IMR-90 (cell line): Measurements from ENCODE around the gene LDLRAD4. TPM values are rescaled to one million over a fixed set of nuclear protein-coding genes. Genes with fewer than 3 reads are reported as not detected.
A peak's percentile ranks its signal among the peaks of the same experiment; 100 is the strongest.

Source experiments
- ATAC-seq: fragments of 200-7000 bp; cut with Tn5 transposase; 2 replicates; pipeline ENCODE4 v1.9.1; 2020; ENCODE audit warnings: low read depth, mild to moderate bottlenecking, moderate library complexity
- BruUV-seq: library from RNA; stranded (reverse); fragments of 400-500 nt; replicated peaks from 2 replicates; lab custom pipeline; 2021; lab: Mats Ljungman, UMichigan
- CTCF ChIA-PET: fragments of 300-600 bp; formaldehyde crosslinking; extraction: SDS; loops from one replicate; lab custom pipeline; 2021; ENCODE audit warnings: antibody characterized with exemption; lab: Yijun Ruan, JAX
- POLR2A ChIA-PET: fragments of 300-600 bp; sonication (Branson Sonifier 250); formaldehyde crosslinking; loops from one replicate; lab custom pipeline; 2022; ENCODE audit warnings: antibody characterized with exemption; ENCODE audit not compliant: unreplicated experiment; lab: Charles Lee
- DNase-seq: peaks from one replicate; pipeline ENCODE4 v3.0.0; 2013
- H2AFZ ChIP-seq: replicated peaks from 2 replicates; pipeline ENCODE3; 2013; ENCODE audit warnings: low read length, mild to moderate bottlenecking; ENCODE audit not compliant: poor library complexity
- H2AK5ac ChIP-seq: 2 replicates; pipeline ENCODE4 v1.6.1; 2013; ENCODE audit warnings: low read depth, low read length, inconsistent platforms
- H2AK9ac ChIP-seq: replicated peaks from 2 replicates; pipeline ENCODE3; 2013; ENCODE audit warnings: mild to moderate bottlenecking, low read depth, low read length, moderate library complexity; ENCODE audit not compliant: poor library complexity
- H2BK120ac ChIP-seq: 2 replicates; pipeline ENCODE4 v1.6.1; 2013; ENCODE audit warnings: low read depth, low read length, inconsistent platforms
- H2BK15ac ChIP-seq: 3 replicates; pipeline ENCODE4 v1.6.1; 2013; ENCODE audit warnings: low read depth, low read length, inconsistent platforms
- H2BK20ac ChIP-seq: 2 replicates; pipeline ENCODE4 v1.6.1; 2013; ENCODE audit warnings: low read depth, mild to moderate bottlenecking, inconsistent platforms, low read length, moderate library complexity
- H2BK5ac ChIP-seq: 2 replicates; pipeline ENCODE4 v1.6.1; 2013; ENCODE audit warnings: mild to moderate bottlenecking, low read depth, low read length, inconsistent platforms; ENCODE audit not compliant: poor library complexity, severe bottlenecking
- H3K14ac ChIP-seq: replicated peaks from 2 replicates; pipeline ENCODE4 v1.6.1; 2013; ENCODE audit warnings: low read depth, low read length, inconsistent platforms
- H3K18ac ChIP-seq: 2 replicates; pipeline ENCODE4 v1.6.1; 2013; ENCODE audit warnings: low read depth, low read length, control low read depth
- H3K23ac ChIP-seq: 2 replicates; pipeline ENCODE4 v1.6.1; 2013; ENCODE audit warnings: low read depth, low read length, inconsistent platforms
- H3K27ac ChIP-seq: 2 replicates; pipeline ENCODE4 v1.5.1; 2013; ENCODE audit warnings: mild to moderate bottlenecking, control low read depth, low read length; ENCODE audit not compliant: insufficient read depth
- H3K27me3 ChIP-seq: 2 replicates; pipeline ENCODE4 v1.6.1; 2013; ENCODE audit warnings: low read length; ENCODE audit not compliant: control insufficient read depth, insufficient read depth
- H3K36me3 ChIP-seq: 2 replicates; pipeline ENCODE4 v1.6.1; 2013; ENCODE audit warnings: low read length, mixed read lengths; ENCODE audit not compliant: control insufficient read depth, insufficient read depth
- H3K4ac ChIP-seq: 2 replicates; pipeline ENCODE4 v1.6.1; 2013; ENCODE audit warnings: low read depth, low read length, inconsistent platforms
- H3K4me1 ChIP-seq: 2 replicates; pipeline ENCODE4 v1.6.1; 2013; ENCODE audit warnings: low read length, mixed read lengths; ENCODE audit not compliant: control insufficient read depth, insufficient read depth
- H3K4me2 ChIP-seq: 2 replicates; pipeline ENCODE4 v1.6.1; 2013; ENCODE audit warnings: low read depth, mild to moderate bottlenecking, control low read depth, low read length, moderate library complexity
- H3K4me3 ChIP-seq: 2 replicates; pipeline ENCODE4 v1.5.1; 2013; ENCODE audit warnings: low read depth, mild to moderate bottlenecking, control low read depth, low read length, moderate library complexity; ENCODE audit not compliant: insufficient read depth
- H3K56ac ChIP-seq: 2 replicates; pipeline ENCODE4 v1.6.1; 2013; ENCODE audit warnings: low read length, inconsistent platforms; ENCODE audit not compliant: insufficient read depth; ENCODE audit errors: extremely low read depth
- H3K79me1 ChIP-seq, 2 experiments: 2 replicates each; pipeline ENCODE4 v1.6.1; 2013; ENCODE audit warnings: low read length in 2 of 2, inconsistent platforms in 1 of 2, low read depth in 1 of 2
- H3K9ac ChIP-seq: 2 replicates; pipeline ENCODE4 v1.6.1; 2013; ENCODE audit warnings: low read depth, low read length, control low read depth
- H3K9me1 ChIP-seq: 2 replicates; pipeline ENCODE4 v1.6.1; 2013; ENCODE audit warnings: low read length, inconsistent platforms; ENCODE audit not compliant: insufficient read depth
- H3K9me3 ChIP-seq: 2 replicates; pipeline ENCODE4 v1.6.1; 2013; ENCODE audit warnings: low read length; ENCODE audit not compliant: control insufficient read depth, insufficient read depth
- H4K20me1 ChIP-seq: 2 replicates; pipeline ENCODE4 v1.6.1; 2013; ENCODE audit warnings: low read length, inconsistent platforms; ENCODE audit not compliant: insufficient read depth
- H4K5ac ChIP-seq: 2 replicates; pipeline ENCODE4 v1.6.1; 2013; ENCODE audit warnings: mild to moderate bottlenecking, low read depth, low read length, control low read depth
- H4K8ac ChIP-seq, 2 experiments: 2 replicates each; pipeline ENCODE4 v1.6.1; 2013; ENCODE audit warnings: low read depth in 2 of 2, low read length in 2 of 2, control low read depth in 1 of 2, inconsistent platforms in 1 of 2
- H4K91ac ChIP-seq: 2 replicates; pipeline ENCODE4 v1.6.1; 2013; ENCODE audit warnings: low read depth, low read length, inconsistent platforms; ENCODE audit not compliant: insufficient read depth
- CHD1 ChIP-seq: IDR thresholded peaks from 2 replicates; pipeline ENCODE4 v1.6.1; 2012; ENCODE audit warnings: low read depth, low read length, improper control_type of control experiment
- MAFK ChIP-seq: IDR thresholded peaks from 2 replicates; pipeline ENCODE4 v1.6.1; 2012; ENCODE audit warnings: low read depth, low read length, improper control_type of control experiment
- MAZ ChIP-seq: IDR thresholded peaks from 2 replicates; pipeline ENCODE4 v1.6.1; 2012; ENCODE audit warnings: low read depth, mild to moderate bottlenecking, low read length, improper control_type of control experiment, moderate library complexity, borderline replicate concordance
- MXI1 ChIP-seq: IDR thresholded peaks from 2 replicates; pipeline ENCODE4 v1.6.1; 2012; ENCODE audit warnings: low read depth, mild to moderate bottlenecking, low read length, moderate library complexity, borderline replicate concordance
- NFE2L2 ChIP-seq: fragments of 150-350 bp; IDR thresholded peaks from 2 replicates; pipeline ENCODE4 v1.6.1; 2016; ENCODE audit warnings: low read depth, mild to moderate bottlenecking, low read length
- RAD21 ChIP-seq: IDR thresholded peaks from 2 replicates; pipeline ENCODE4 v1.6.1; 2012; ENCODE audit warnings: low read length, improper control_type of control experiment
- RFX5 ChIP-seq: IDR thresholded peaks from 2 replicates; pipeline ENCODE4 v1.8.0; 2012; ENCODE audit warnings: low read depth, mild to moderate bottlenecking, low read length, moderate library complexity
- SMC3 ChIP-seq: fragments of 150-350 bp; IDR thresholded peaks from 2 replicates; pipeline ENCODE4 v1.6.1; 2016; ENCODE audit warnings: low read depth, mild to moderate bottlenecking, antibody characterized with exemption, low read length, moderate library complexity
- WGBS, 2 experiments: methylation state at CpG; one replicate each; pipeline versions ENCODE4 v1.1.5 to v1.1.7; 2013; ENCODE audit warnings: missing lambda C conversion rate in 2 of 2; ENCODE audit not compliant: insufficient read length in 1 of 2; ENCODE audit errors: extremely low coverage in 2 of 2; 5-methylcytosine and 5-hydroxymethylcytosine counted together
- dilution Hi-C: fragments of 300-500 bp; cut with HindIII; formaldehyde crosslinking; loops from one replicate; pipeline ENCODE4 v1.14.3; 2018; ENCODE audit warnings: low sequenced_read_pairs; ENCODE audit not compliant: unreplicated experiment
- in situ Hi-C: fragments of 300-500 bp; cut with MboI; formaldehyde crosslinking; loops from 3 replicates; pipeline ENCODE4 v1.14.3; 2019; ENCODE audit warnings: low sequenced_read_pairs, inconsistent platforms, mixed read lengths
- intact Hi-C: fragments of 100-400 bp; cut with micrococcal nuclease; formaldehyde crosslinking; loops from 2 replicates; pipeline ENCODE4 v1.10.0; 2022
- polyA plus RNA-seq, 3 experiments: library from polyadenylated mRNA; depleted of rRNA; stranded (reverse); fragments of >200 nt; gene quantifications; 2 replicates each; pipeline ENCODE4 v1.2.3, GENCODE V29; 2012; ENCODE audit warnings: low replicate concordance in 1 of 3
- total RNA-seq: library from RNA; depleted of rRNA; stranded (reverse); fragments of >200 nt; gene quantifications from 2 replicates; pipeline ENCODE4 v1.2.3, GENCODE V29; 2012
- TF ChIP-seq, protein P1 (sequence below): fragments of 150-350 bp; IDR thresholded peaks from 2 replicates; pipeline ENCODE4 v1.6.1; 2017; ENCODE audit warnings: mild to moderate bottlenecking, antibody characterized with exemption, low read length, low read depth
- TF ChIP-seq, protein P2 (sequence below): fragments of 150-350 bp; IDR thresholded peaks from 2 replicates; pipeline ENCODE4 v1.6.1; 2016; ENCODE audit warnings: low read depth, mild to moderate bottlenecking, low read length, moderate library complexity, borderline replicate concordance
- TF ChIP-seq, protein P3 (sequence below): conservative IDR thresholded peaks from 2 replicates; pipeline ENCODE4 v1.5.1; 2012; ENCODE audit warnings: mild to moderate bottlenecking, low read depth, low read length, improper control_type of control experiment

LDLRAD4 gene
- total and polyA plus RNA-seq, 2 of the 4 experiments (the other 2 are of a cell fraction) = not detected

GRCh38 chr18:13530033-13530878, 311.7 kb downstream of the LDLRAD4 start (continued):
- TF ChIP-seq NFE2L2 = no peak

- Histone ChIP-seq H3K36me3 (no peaks in the 10 kb centered on the region), H3K4me2 (no peak overlapping the region), H3K56ac (no peak overlapping the region), H3K9me3 (no peaks in the 10 kb centered on the region), H2BK20ac (no peak overlapping the region), H3K14ac (no peak overlapping the region), H3K18ac (no peak overlapping the region), H2AK9ac (no peak overlapping the region), H2AK5ac (no peak overlapping the region), H3K9me1 (no peaks in the 10 kb centered on the region), H3K9ac (no peak overlapping the region), H2BK5ac (no peak overlapping the region), H3K4me3 (no peak overlapping the region), H3K4me1 (no peaks in the 10 kb centered on the region), H4K20me1 (no peaks in the 10 kb centered on the region), H4K91ac (no peak overlapping the region), H3K23ac (no peak overlapping the region), H2AFZ (no peak overlapping the region), H3K4ac (no peak overlapping the region), H3K27me3 (peaks cover 5% of the 10 kb centered on the region; the same call in 1 of the 2 replicates), H2BK15ac (no peak overlapping the region), H4K5ac (no peak overlapping the region), H3K79me1 (no peaks in the 10 kb centered on the region), H2BK120ac (no peak overlapping the region), H4K8ac (no peak overlapping the region), H3K27ac (no peak overlapping the region)
- in situ Hi-C loops = no loop called here
- CTCF ChIA-PET = interaction anchor here (0.8 kb wide), 1 partner anchor 315 kb away, joined by 3 read pairs; no protein-coding TSS in a partner anchor
- dilution Hi-C loops = no loop called here
- DNase-seq (peak; percentile 8), ATAC-seq (peak; percentile 86)
- POLR2A ChIA-PET = no interaction called here
- BruUV-seq = no TSS peak
- WGBS, 2 experiments = no CpG with 5 or more reads among the region's 7 CpGs
- intact Hi-C loops = loop anchor here (1.0 to 10.0 kb wide), 2 partner anchors 315 to 526 kb away; no protein-coding TSS in a partner anchor
- peak; percentile 47 for TF ChIP-seq RAD21
- no peak for TF ChIP-seq CHD1
- TF ChIP-seq SMC3 = peak; percentile 31; the same call in 1 of the 2 replicates
- no peak for TF ChIP-seq MAFK
- TF ChIP-seq, protein P1, sequence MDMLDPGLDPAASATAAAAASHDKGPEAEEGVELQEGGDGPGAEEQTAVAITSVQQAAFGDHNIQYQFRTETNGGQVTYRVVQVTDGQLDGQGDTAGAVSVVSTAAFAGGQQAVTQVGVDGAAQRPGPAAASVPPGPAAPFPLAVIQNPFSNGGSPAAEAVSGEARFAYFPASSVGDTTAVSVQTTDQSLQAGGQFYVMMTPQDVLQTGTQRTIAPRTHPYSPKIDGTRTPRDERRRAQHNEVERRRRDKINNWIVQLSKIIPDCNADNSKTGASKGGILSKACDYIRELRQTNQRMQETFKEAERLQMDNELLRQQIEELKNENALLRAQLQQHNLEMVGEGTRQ = no peak
- TF ChIP-seq MXI1 = no peak
- TF ChIP-seq RFX5 = no peak
- no peak for TF ChIP-seq NFE2L2
- TF ChIP-seq, protein P2, sequence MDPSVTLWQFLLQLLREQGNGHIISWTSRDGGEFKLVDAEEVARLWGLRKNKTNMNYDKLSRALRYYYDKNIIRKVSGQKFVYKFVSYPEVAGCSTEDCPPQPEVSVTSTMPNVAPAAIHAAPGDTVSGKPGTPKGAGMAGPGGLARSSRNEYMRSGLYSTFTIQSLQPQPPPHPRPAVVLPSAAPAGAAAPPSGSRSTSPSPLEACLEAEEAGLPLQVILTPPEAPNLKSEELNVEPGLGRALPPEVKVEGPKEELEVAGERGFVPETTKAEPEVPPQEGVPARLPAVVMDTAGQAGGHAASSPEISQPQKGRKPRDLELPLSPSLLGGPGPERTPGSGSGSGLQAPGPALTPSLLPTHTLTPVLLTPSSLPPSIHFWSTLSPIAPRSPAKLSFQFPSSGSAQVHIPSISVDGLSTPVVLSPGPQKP = no peak
- TF ChIP-seq MAZ = no peak
- TF ChIP-seq, protein P3, sequence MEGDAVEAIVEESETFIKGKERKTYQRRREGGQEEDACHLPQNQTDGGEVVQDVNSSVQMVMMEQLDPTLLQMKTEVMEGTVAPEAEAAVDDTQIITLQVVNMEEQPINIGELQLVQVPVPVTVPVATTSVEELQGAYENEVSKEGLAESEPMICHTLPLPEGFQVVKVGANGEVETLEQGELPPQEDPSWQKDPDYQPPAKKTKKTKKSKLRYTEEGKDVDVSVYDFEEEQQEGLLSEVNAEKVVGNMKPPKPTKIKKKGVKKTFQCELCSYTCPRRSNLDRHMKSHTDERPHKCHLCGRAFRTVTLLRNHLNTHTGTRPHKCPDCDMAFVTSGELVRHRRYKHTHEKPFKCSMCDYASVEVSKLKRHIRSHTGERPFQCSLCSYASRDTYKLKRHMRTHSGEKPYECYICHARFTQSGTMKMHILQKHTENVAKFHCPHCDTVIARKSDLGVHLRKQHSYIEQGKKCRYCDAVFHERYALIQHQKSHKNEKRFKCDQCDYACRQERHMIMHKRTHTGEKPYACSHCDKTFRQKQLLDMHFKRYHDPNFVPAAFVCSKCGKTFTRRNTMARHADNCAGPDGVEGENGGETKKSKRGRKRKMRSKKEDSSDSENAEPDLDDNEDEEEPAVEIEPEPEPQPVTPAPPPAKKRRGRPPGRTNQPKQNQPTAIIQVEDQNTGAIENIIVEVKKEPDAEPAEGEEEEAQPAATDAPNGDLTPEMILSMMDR = peak; percentile 42
Observed at GRCh38 chr18:13530879-13531387, 312.4 kb downstream of the LDLRAD4 start.
